Measurements from ENCODE around the gene ETV1.

DNA sequence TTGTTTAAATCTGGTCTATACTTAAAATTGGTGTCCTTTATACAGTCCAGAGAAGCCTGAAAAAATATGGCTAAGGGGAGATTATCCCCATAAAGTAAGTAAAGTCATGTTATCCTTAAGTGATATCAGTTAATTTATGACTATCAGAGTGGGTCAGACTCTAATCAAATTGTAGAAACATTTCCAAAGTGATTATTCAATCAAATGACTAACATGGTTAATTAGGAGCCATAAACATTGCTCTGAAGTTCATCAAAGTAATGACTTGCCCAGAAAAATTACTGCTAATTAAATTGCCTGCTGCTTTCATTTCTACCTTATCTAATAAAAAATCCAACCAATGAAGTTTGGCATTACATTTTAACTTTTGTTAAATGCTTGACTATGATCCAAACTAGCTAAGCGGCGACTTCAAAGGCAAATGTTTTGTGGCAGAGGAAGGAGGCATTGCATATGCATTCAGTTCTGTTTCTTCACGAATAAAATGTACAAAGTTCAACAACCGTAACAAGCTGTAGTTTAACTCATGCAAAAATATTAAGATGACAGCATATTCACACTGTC, 76.7 kb downstream of the ETV1 start:
- TF ChIP-seq SP1 (IDR thresholded peaks at IDR 0.05) (no peak), SUZ12 (IDR thresholded peaks at IDR 0.05) (no peak), ELF4 (IDR thresholded peaks at IDR 0.05) (no peak), FOXA1 (IDR thresholded peaks at IDR 0.05) (no peak), ZNF384 (IDR thresholded peaks at IDR 0.05) (no peak), NFRKB (IDR thresholded peaks at IDR 0.05) (no peak), TARDBP (IDR thresholded peaks at IDR 0.05) (no peak), FOXK2 (IDR thresholded peaks at IDR 0.05) (no peak)
